Ovary (tissue), 9 donors: ENCODE results near the gene CHID1. TPM values are rescaled to one million over a fixed set of nuclear protein-coding genes. Genes with fewer than 3 reads are reported as not detected.

Experiments used
- DNase-seq, 5 donors: peaks; one replicate each; pipeline ENCODE4 v3.0.0-alpha.2; 2019 to 2020
- H3K27ac ChIP-seq, 2 donors: fragments of 200-600 bp; one replicate each; pipeline versions ENCODE4 v1.5.1 to v1.8.0; 2019 to 2022
- H3K27me3 ChIP-seq: fragments of 200-600 bp; one replicate; pipeline ENCODE4 v1.8.0; 2022
- H3K36me3 ChIP-seq: fragments of 200-600 bp; sonication (generic); one replicate; pipeline ENCODE4 v1.5.1; 2019
- H3K4me1 ChIP-seq: one replicate; pipeline ENCODE4 v1.8.1; 2013; ENCODE audit warnings: mild to moderate bottlenecking, moderate library complexity; ENCODE audit not compliant: insufficient read depth
- H3K4me3 ChIP-seq: fragments of 200-600 bp; sonication (generic); one replicate; pipeline ENCODE4 v1.5.1; 2017
- H3K9me3 ChIP-seq, 2 donors: fragments of 200-600 bp in 1 of 2; sonication (generic) in 1 of 2; one replicate each; pipeline versions ENCODE4 v1.5.1 to v1.8.1; 2013 to 2019; ENCODE audit warnings: mild to moderate bottlenecking in 1 of 2, moderate library complexity in 1 of 2
- EP300 ChIP-seq: sonication (generic); formaldehyde crosslinking; IDR thresholded peaks from one replicate; pipeline ENCODE4 v1.6.1; 2017; ENCODE audit warnings: antibody characterized with exemption
- POLR2A ChIP-seq: fragments of 450-650 bp; IDR thresholded peaks from one replicate; pipeline ENCODE4 v1.6.1; 2017; ENCODE audit warnings: antibody characterized with exemption, mild to moderate bottlenecking, moderate library complexity
- WGBS, 3 donors: extraction: QIAGEN DNeasy Blood & Tissue Kit in 1 of 3; methylation state at CpG; one replicate each; pipeline versions ENCODE4 v1.1.5 to v1.1.7; 2013 to 2017; 5-methylcytosine and 5-hydroxymethylcytosine counted together
- intact Hi-C, 4 donors: fragments of 100-400 bp; cut with DNase I; formaldehyde crosslinking; loops; one replicate each; pipeline versions ENCODE4 v1.11.0 to v1.15.1; 2022 to 2023
- polyA plus RNA-seq, 2 donors: library from polyadenylated mRNA; stranded (reverse); fragments of 200-250 nt in 1 of 2; fragments of 350-450 nt in 1 of 2; fragmentation: Illumina TruSeq in 1 of 2; extraction: RNeasy Lipid Tissue Mini Kit (QIAGEN cat#74804) in 1 of 2; gene quantifications; one replicate each; pipeline ENCODE4 v1.2.3, GENCODE V29; 2013 to 2014
- total RNA-seq, 7 donors: library from RNA; depleted of rRNA in 2 of 7; stranded (reverse); fragments of >200 nt in 2 of 7; fragmentation: NEBNext Ultra II Directional in 3 of 7; extraction: Animal tissue kit (Norgen Biotek cat#: 25700) in 3 of 7; gene quantifications; one replicate each; pipeline versions ENCODE4 v1.1.0 to v1.2.4, GENCODE V29; 2016 to 2023
- TF ChIP-seq, protein P1 (sequence below), 3 donors: fragments of 450-650 bp in 2 of 3; fragments of 200-600 bp in 1 of 3; IDR thresholded peaks; one replicate each; pipeline versions ENCODE4 v1.5.1 to v1.8.0; 2016 to 2022; ENCODE audit warnings: antibody characterized with exemption in 3 of 3, mild to moderate bottlenecking in 1 of 3
- donor health status: DM: no; HTN: no; CAD: no; lungs with moderate emphysema.
- donor health status: DM: no; HTN: no; CAD: no.
- donor health status: Bipolar disorder and iron deficiency.
- donor health status: DM: yes; HTN: yes; CAD: no.
- donor health status: DM: no; HTN: no; CAD: no.
- donor health status: DM: yes; HTN: yes; CAD: no.

The CHID1 gene
- total and polyA plus RNA-seq, 9 donors, result 41.0 to 90.7 (median 70.6) TPM

DNA sequence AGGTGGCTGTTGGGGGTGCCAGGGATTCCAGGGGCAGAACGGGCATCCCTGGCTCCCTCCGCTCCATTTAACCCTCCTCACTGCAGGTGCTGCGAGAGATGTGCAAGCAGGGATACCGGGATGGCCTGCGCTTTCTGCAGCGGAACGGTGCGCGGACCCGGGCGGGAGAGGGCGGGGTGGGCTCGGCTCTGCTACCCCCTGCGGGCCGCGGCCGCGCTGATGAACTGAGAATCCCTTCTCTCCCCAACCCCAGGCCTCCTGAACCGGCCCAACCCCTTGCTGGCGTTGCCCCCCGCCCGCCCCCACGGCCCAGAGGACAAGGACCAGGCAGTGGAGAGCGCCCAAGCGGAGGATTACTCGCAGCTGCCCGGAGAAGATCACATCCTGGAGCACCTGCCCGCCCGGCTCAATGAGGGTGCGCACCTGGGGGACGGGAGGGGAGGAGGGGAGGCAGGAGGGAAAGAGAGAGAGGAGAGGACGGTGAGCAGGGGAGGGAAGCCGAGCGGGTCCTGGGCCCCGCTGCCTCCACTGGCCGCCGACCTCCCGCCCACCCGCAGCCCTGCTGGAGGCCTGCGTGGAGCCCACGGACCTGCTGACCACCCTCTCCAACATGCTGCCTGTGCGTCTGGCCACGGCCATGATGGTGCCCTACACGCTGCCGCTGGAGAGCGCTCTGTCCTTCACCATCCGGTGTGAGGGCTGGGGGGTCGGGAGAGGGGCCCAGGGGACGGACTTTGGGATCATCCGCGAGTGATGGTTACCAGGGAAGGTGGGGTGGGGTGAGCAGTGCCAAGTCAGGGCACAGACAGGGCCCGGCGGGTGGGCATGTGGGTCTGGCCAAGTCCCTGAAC is 86.9 kb downstream of the CHID1 start:
- Histone ChIP-seq H3K9me3 (no peaks in the 10 kb centered on the region), H3K27me3 (no peaks in the 10 kb centered on the region), H3K4me3 (no peak overlapping the region), H3K36me3 (peaks cover 2% of the 10 kb centered on the region), H3K27ac (no peak overlapping the region), H3K4me1 (peaks cover 14% of the 10 kb centered on the region)
- intact Hi-C loops, result no loop called here
- DNase-seq, result no peak
- TF ChIP-seq POLR2A (no peak), EP300 (no peak)
- TF ChIP-seq, protein P1, sequence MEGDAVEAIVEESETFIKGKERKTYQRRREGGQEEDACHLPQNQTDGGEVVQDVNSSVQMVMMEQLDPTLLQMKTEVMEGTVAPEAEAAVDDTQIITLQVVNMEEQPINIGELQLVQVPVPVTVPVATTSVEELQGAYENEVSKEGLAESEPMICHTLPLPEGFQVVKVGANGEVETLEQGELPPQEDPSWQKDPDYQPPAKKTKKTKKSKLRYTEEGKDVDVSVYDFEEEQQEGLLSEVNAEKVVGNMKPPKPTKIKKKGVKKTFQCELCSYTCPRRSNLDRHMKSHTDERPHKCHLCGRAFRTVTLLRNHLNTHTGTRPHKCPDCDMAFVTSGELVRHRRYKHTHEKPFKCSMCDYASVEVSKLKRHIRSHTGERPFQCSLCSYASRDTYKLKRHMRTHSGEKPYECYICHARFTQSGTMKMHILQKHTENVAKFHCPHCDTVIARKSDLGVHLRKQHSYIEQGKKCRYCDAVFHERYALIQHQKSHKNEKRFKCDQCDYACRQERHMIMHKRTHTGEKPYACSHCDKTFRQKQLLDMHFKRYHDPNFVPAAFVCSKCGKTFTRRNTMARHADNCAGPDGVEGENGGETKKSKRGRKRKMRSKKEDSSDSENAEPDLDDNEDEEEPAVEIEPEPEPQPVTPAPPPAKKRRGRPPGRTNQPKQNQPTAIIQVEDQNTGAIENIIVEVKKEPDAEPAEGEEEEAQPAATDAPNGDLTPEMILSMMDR (IDR thresholded peaks at IDR 0.05), result no peak
- 84 to 88% (median 85%) methylated on average over 53 of the region's 53 CpGs for WGBS, 3 donors

DNA sequence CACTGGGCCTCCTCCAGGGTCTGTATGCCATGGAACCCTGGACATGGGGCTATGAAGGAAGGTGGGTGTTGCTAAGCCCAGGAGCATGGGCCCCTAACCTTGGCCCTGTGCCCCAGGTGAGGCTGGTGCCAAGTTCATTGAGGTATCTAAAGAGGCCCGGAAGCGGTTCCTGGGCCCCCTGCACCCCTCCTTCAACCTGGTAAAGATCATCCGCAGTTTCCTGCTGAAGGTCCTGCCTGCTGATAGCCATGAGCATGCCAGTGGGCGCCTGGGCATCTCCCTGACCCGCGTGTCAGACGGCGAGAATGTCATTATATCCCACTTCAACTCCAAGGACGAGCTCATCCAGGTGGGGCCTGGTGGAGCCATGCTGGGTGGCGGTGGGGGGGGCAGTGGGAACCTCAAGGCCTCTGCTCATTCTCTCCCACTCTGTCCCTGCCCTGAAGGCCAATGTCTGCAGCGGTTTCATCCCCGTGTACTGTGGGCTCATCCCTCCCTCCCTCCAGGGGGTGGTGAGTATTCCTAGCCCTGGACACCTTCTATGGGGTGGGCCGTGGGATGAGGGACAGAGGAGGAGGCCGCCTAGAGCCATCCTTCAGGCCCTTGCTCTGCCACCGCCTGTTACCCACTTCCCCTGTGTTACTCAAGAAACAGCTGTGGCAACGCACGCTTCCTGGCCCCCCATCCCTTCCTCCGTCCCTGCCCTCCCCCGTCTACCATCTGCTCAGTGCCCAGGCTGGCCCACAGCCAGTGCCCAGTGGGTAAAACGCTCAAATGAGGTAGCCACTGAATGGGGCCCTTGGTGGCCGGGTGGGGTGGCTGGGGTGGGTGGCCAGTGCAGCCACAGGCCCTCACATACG is 88.9 kb downstream of the CHID1 start:
- 77 to 79% (median 78%) methylated on average over 20 to 22 of the region's 22 CpGs for WGBS, 3 donors
- intact Hi-C loops, result no loop called here
- TF ChIP-seq EP300 (no peak), POLR2A (no peak)
- TF ChIP-seq, protein P1 (IDR thresholded peaks at IDR 0.05), result no peak
- Histone ChIP-seq H3K27ac (no peak overlapping the region), H3K27me3 (no peaks in the 10 kb centered on the region), H3K36me3 (peaks cover 2% of the 10 kb centered on the region), H3K4me3 (no peak overlapping the region), H3K9me3 (no peaks in the 10 kb centered on the region), H3K4me1 (peaks cover 14% of the 10 kb centered on the region)
- peak in 2 of 5 donors; percentile 50 to 62 for DNase-seq

DNA sequence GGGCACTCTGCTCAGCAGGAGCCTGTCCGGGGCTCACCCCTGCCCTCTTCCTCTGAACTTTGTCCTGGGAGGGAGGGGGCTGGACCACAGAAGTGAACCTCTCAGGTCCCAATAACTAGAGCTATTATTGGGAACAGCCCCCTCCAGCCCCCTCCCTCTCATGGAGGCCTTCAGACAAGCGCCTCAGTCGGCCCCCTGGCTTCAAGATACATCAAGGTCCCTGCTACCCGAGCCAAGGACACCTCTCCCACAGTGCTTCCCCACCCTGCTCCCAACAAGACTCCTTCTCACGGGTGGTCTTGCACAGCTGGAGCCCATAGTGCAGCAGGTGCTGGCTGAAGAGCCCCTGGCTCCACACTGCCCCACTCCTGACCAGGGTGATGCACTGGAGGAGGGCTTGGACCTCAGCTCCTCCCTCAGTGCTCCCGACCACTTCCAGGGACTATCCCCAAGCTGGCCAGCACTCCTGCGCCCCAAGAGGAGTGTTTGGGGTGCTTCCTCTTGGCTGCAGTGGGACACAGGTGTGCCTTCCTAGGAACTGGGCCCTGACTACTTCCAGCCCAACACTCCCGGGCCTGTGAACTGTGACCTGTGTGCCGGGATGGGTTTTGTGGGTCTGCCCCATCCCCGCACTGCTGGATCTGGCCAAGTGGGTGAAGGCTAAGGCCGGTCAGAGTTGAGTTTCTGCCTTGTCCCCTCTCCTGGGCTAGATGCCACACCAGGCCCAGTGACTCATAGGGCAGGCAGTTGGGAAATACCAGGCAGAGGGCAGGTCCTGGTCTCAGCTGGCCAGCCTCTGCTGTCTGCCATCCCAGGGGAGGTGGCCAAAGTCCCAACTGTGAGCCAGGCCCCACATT is 89.7 kb downstream of the CHID1 start:
- Histone ChIP-seq H3K27me3 (no peaks in the 10 kb centered on the region), H3K36me3 (peaks cover 2% of the 10 kb centered on the region), H3K9me3 (no peaks in the 10 kb centered on the region), H3K4me1 (peaks cover 14% of the 10 kb centered on the region), H3K27ac (no peak overlapping the region), H3K4me3 (peak overlapping the region; percentile 86)
- intact Hi-C loops, result no loop called here
- peak in 3 of 5 donors; percentile 54 to 61 (median 59) for DNase-seq
- TF ChIP-seq POLR2A (no peak), EP300 (no peak)
- TF ChIP-seq, protein P1 (IDR thresholded peaks at IDR 0.05), result no peak
- 40 to 50% (median 43%) methylated on average over 11 of the region's 11 CpGs for WGBS, 3 donors
